ENCODE measurements around the gene VN1R4.

DNA sequence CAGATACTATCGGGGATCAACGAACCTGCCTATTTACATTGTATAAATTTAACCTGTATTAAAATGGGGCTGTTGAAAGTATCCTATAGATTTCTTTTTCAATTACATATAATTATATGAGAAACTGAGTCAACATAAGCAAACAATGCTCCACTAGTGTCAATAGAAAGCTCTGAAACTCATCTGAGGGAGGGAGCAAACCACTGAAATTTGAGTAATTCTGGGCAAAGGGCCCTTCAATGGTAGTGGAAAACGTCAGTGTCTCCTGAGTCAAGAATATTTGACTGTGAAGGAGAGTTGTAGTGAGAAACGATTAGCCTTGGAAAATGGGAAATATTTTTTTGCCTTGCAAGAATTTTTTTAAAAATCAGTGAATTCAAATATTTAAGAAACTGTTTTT, 17.6 kb upstream of the VN1R4 start:
- no peak for TF ChIP-seq POLR2A (IDR thresholded peaks at IDR 0.05)
- TF ChIP-seq, protein P1, sequence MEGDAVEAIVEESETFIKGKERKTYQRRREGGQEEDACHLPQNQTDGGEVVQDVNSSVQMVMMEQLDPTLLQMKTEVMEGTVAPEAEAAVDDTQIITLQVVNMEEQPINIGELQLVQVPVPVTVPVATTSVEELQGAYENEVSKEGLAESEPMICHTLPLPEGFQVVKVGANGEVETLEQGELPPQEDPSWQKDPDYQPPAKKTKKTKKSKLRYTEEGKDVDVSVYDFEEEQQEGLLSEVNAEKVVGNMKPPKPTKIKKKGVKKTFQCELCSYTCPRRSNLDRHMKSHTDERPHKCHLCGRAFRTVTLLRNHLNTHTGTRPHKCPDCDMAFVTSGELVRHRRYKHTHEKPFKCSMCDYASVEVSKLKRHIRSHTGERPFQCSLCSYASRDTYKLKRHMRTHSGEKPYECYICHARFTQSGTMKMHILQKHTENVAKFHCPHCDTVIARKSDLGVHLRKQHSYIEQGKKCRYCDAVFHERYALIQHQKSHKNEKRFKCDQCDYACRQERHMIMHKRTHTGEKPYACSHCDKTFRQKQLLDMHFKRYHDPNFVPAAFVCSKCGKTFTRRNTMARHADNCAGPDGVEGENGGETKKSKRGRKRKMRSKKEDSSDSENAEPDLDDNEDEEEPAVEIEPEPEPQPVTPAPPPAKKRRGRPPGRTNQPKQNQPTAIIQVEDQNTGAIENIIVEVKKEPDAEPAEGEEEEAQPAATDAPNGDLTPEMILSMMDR (IDR thresholded peaks at IDR 0.05), result no peak
- no peak for TF ChIP-seq EP300 (IDR thresholded peaks at IDR 0.05)
